Endodermal cell (in vitro differentiated cells): ENCODE results near the gene USP53. TPM values are rescaled to one million over a fixed set of nuclear protein-coding genes. Genes with fewer than 3 reads are reported as not detected.

Experiments
- DNase-seq: peaks from one replicate; pipeline ENCODE4 v3.0.0-alpha.2; 2017
- H3K27ac ChIP-seq: 2 replicates; pipeline ENCODE4 v1.5.1; 2013; ENCODE audit warnings: mild to moderate bottlenecking, low read depth, low read length, moderate library complexity
- H3K27me3 ChIP-seq: 2 replicates; pipeline ENCODE4 v1.6.1; 2013; ENCODE audit warnings: mild to moderate bottlenecking, low read length, moderate library complexity; ENCODE audit not compliant: insufficient read depth, control insufficient read depth, poor library complexity, severe bottlenecking
- H3K36me3 ChIP-seq: 2 replicates; pipeline ENCODE4 v1.7.0; 2013; ENCODE audit warnings: mild to moderate bottlenecking, low read length, moderate library complexity; ENCODE audit not compliant: control insufficient read depth, insufficient read depth
- H3K4me1 ChIP-seq: one replicate; pipeline ENCODE4 v1.7.0; 2013; ENCODE audit warnings: low read length; ENCODE audit not compliant: control insufficient read depth, insufficient read depth
- H3K4me3 ChIP-seq: 2 replicates; pipeline ENCODE4 v1.5.1; 2013; ENCODE audit warnings: mild to moderate bottlenecking, low read length, moderate library complexity
- H3K9ac ChIP-seq: 2 replicates; pipeline ENCODE4 v1.6.1; 2013; ENCODE audit warnings: mild to moderate bottlenecking, low read length, moderate library complexity; ENCODE audit not compliant: poor library complexity, severe bottlenecking; ENCODE audit errors: extremely low read depth
- H3K9me3 ChIP-seq: 2 replicates; pipeline ENCODE4 v1.6.1; 2013; ENCODE audit warnings: mild to moderate bottlenecking, low read length, moderate library complexity; ENCODE audit not compliant: control insufficient read depth
- H3K27ac Mint-ChIP-seq: 2 replicates; pipeline ENCODE4 v1.8.0; 2020; ENCODE audit warnings: mixed read lengths
- H3K27me3 Mint-ChIP-seq: 2 replicates; pipeline ENCODE4 v1.8.0; 2021; ENCODE audit warnings: mild to moderate bottlenecking, mixed read lengths; ENCODE audit not compliant: insufficient read depth
- H3K36me3 Mint-ChIP-seq: 2 replicates; pipeline ENCODE4 v1.8.0; 2020; ENCODE audit warnings: low read depth, mixed read lengths
- H3K4me1 Mint-ChIP-seq: 2 replicates; pipeline ENCODE4 v1.8.0; 2020; ENCODE audit warnings: mixed read lengths
- H3K4me3 Mint-ChIP-seq: 2 replicates; pipeline ENCODE4 v1.8.0; 2020; ENCODE audit warnings: mild to moderate bottlenecking, moderate library complexity, mixed read lengths
- H3K9me3 Mint-ChIP-seq: 2 replicates; pipeline ENCODE4 v1.8.0; 2020; ENCODE audit warnings: mild to moderate bottlenecking, mixed read lengths
- CTCF ChIP-seq: fragments of 200-600 bp; sonication (generic); conservative IDR thresholded peaks from 2 replicates; pipeline ENCODE4 v1.5.0; 2021; ENCODE audit warnings: antibody characterized with exemption, mild to moderate bottlenecking
- WGBS, 2 experiments: methylation state at CpG; one replicate each; pipeline versions ENCODE4 v1.1.5 to v1.1.7; 2013; ENCODE audit warnings: missing lambda C conversion rate in 2 of 2, mixed read lengths in 1 of 2; ENCODE audit not compliant: insufficient coverage in 1 of 2, insufficient read length in 1 of 2; 5-methylcytosine and 5-hydroxymethylcytosine counted together
- total RNA-seq, 2 donors: library from RNA; stranded (reverse); fragmentation: NEBNext Ultra II Directional in 1 of 2; extraction: Animal tissue kit (Norgen Biotek cat#: 25700) in 1 of 2; gene quantifications; 2 replicates in 1 of 2; 3 replicates in 1 of 2; pipeline ENCODE4 v1.2.1, GENCODE V29; 2021

Gene USP53
- total RNA-seq, 2 donors from 2014 or later: 32.6 to 60.8 TPM

- no peaks in the 10 kb centered on the region for H3K4me1 ChIP-seq
- no peaks in the 10 kb centered on the region for H3K27me3 ChIP-seq
- Mint-ChIP-seq H3K27me3 (no peaks in the 10 kb centered on the region), H3K27ac (no peak overlapping the region), H3K36me3 (peaks cover 3% of the 10 kb centered on the region), H3K4me3 (no peak overlapping the region), H3K4me1 (no peaks in the 10 kb centered on the region), H3K9me3 (peaks cover 15% of the 10 kb centered on the region)
- no peaks in the 10 kb centered on the region for H3K36me3 ChIP-seq
- no peak overlapping the region for H3K4me3 ChIP-seq
- DNase-seq: no peak
- H3K9me3 ChIP-seq: no peaks in the 10 kb centered on the region
- no peak overlapping the region for H3K27ac ChIP-seq
- 90 to 99% methylated on average over 9 to 11 of the region's 11 CpGs for WGBS, 2 experiments
- TF ChIP-seq CTCF: no peak
- H3K9ac ChIP-seq: no peak overlapping the region
Observed at GRCh38 chr4:119197772-119198212, 14.7 kb upstream of the USP53 start.

- Histone ChIP-seq H3K9ac (no peak overlapping the region), H3K36me3 (no peaks in the 10 kb centered on the region), H3K9me3 (no peaks in the 10 kb centered on the region), H3K4me3 (no peak overlapping the region), H3K27me3 (no peaks in the 10 kb centered on the region), H3K4me1 (peaks cover 18% of the 10 kb centered on the region), H3K27ac (no peak overlapping the region)
- DNase-seq: no peak
- Mint-ChIP-seq H3K27me3 (no peaks in the 10 kb centered on the region), H3K4me3 (no peak overlapping the region), H3K9me3 (peaks cover 20% of the 10 kb centered on the region), H3K27ac (no peak overlapping the region), H3K4me1 (peaks cover 38% of the 10 kb centered on the region), H3K36me3 (peaks cover 4% of the 10 kb centered on the region)
- 95% methylated on average over 4 of the region's 4 CpGs; no CpG with 5 or more reads in 1 of the 2 experiments for WGBS, 2 experiments
- no peak for TF ChIP-seq CTCF
Observed at GRCh38 chr4:119204916-119205315, 7.6 kb upstream of the USP53 start.

GRCh38 chr4:119205690-119206089 lies 6.8 kb upstream of the USP53 start:
- Histone ChIP-seq H3K9ac (no peak overlapping the region), H3K9me3 (no peaks in the 10 kb centered on the region), H3K4me1 (peaks cover 18% of the 10 kb centered on the region), H3K27ac (no peak overlapping the region), H3K36me3 (no peaks in the 10 kb centered on the region), H3K4me3 (no peak overlapping the region), H3K27me3 (no peaks in the 10 kb centered on the region)
- no peak overlapping the region for H3K4me3 Mint-ChIP-seq
- peaks cover 4% of the 10 kb centered on the region for H3K36me3 Mint-ChIP-seq
- peaks cover 20% of the 10 kb centered on the region for H3K9me3 Mint-ChIP-seq
- H3K4me1 Mint-ChIP-seq: peaks cover 42% of the 10 kb centered on the region
- no peak for TF ChIP-seq CTCF
- no peaks in the 10 kb centered on the region for H3K27me3 Mint-ChIP-seq
- H3K27ac Mint-ChIP-seq: no peak overlapping the region
- DNase-seq: no peak
